GM19468 (cell line): ENCODE measurements around the gene CFAP410.
"Not testable (repeated sequence)": the region's sequence is repeated elsewhere in the genome, so short reads cannot be mapped to it uniquely, and the experiment has no call there.

Source experiments
- ATAC-seq: cut with Tn5 transposase; IDR thresholded peaks from one replicate; pipeline ENCODE4 v1.9.1; 2021; ENCODE audit warnings: mild to moderate bottlenecking, moderate library complexity, moderate number of reproducible peaks; ENCODE audit not compliant: unreplicated experiment; ENCODE audit errors: extremely low read depth

CFAP410 gene

GRCh38 chr21:44352253-44352860 is 13.2 kb upstream of the CFAP410 start:
- no peak for ATAC-seq

DNA sequence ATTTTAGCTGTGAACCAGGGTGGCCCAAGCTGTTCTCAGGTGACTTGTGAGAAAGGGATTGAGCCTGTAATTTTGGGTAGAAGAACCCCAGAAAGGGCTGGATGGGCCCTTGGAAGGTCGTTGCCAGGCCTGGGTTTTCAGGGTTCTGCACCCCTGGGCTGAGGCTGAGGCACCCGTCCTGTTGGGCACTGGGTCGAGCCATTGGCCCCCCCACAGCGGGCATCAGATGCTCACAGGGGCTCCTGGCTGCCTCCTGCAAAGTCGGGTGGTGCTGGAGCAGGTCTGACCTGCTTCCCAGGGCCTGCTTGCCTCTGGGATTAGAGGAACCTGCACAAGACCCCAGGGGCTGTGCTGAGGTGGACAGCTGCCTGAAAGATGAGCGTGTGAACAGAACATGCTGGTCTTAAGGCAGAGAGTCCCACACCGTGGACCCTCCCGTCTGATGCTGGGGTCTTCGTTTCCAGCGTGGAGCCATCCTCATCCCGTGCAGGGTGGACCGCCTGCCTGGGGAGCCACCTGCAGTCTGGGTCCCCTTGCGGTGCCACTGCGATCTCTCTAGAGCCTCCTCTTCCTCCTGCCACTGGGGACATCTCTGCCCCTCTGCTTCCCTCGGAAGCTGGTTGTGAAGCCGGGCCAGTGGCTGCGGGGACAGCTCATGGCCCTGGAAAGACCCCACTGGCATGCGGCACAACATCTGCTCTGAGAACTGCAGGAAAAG is 12.5 kb upstream of the CFAP410 start:
- ATAC-seq = no peak

DNA sequence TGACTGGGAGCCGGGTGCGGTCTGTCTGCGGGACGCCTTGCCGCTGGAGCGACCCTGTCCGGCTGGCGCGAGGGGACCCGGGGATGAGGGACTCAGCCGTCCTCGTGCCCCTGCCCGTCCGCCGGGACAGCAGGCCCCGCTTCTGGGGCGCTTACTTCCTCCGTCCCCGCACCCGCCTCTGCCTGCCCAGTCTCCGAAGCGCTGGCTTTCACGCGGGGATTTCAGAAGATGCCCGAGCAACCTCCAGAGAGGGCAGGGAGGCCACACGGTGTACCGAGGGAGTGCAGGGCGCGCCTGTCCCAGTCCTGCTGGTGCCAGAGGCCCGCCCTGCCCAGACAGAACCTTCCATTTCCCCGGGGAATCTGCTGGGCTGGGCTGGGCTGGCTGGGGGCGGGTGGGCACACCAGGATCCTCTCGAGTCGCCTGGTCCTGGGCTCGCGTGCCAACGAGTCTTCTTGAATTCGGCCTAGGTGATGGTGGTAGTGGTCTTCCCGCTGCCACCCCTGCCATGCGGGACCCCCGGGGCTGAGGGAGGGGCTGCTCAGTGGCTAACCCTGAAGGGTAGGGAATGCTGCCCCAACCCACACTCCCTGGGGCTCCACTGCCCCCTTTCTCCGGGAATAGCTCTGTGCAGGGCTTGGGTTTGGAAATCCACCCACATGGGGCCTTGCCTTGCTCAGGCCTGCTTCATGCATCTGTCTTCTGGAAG is 11.7 kb upstream of the CFAP410 start:
- ATAC-seq = no peak

DNA sequence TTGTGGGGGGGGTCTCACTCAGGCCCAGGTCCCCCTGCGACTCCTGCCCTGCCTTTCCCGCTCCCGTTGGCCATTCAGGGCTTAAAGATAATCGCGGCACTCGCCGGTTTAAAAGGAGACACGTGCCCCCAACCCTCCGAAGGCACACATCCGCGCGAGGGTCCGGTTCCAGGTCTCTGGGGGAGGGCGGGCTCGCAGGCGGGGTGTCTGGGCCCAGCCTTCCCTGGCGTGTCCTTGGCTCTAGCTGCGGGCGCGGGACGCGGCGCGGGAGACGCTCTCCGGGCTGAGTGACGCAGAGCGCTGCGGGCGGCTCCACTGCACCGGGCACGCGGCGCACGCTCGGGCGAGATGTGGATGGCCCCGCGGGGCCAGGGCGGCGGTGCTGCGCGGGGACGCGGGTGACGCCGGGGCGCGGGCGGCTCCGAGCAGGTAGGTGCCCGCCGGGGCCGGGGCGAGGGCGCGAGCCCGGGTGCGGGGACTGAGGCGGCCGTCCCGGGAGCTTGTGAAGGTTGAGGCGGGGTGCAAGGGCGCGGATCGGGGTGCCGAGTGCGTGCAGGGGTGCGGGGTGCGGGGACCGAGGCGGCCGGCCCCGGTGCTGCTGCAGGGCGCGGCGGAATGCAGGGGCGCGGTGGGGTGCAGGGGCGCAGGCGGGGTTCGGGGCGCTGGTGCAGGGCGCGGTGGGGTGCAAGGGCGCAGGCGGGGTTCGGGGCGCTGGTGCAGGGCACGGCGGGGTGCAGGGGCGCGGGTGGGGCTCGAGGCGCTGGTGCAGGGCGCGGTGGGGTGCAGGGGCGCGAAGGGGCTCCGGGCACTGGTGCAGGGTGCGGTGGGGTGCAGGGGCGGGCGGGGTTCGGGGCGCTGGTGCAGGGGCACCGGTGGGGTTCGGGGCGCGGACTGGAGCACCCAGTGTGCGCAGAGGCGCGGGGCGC is 10.9 kb upstream of the CFAP410 start:
- ATAC-seq = no peak

DNA sequence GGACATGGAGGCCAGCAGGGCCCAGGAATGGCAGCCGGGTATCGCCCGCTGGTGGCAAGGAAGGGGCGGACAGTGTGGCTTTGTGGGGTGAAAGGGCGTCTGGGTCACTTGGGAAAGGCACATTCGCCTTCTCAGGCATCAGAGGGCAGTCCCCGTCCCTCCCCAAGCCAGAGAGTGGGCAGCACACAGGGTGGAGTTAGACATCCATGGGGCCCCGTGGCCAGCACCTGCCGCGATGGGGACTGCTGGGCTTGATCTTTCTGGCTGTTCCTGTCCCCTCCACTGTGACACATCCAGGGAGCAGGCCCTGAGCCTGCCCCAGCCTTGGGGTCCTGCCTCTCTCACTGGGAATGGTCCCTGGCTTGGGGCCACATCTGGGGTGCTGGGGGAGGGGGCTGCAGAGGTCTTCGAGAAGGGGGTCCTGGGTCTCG is 10.2 kb upstream of the CFAP410 start:
- ATAC-seq = no peak

GRCh38 chr21:44348861-44349260 is 9.7 kb upstream of the CFAP410 start:
- no peak for ATAC-seq

DNA sequence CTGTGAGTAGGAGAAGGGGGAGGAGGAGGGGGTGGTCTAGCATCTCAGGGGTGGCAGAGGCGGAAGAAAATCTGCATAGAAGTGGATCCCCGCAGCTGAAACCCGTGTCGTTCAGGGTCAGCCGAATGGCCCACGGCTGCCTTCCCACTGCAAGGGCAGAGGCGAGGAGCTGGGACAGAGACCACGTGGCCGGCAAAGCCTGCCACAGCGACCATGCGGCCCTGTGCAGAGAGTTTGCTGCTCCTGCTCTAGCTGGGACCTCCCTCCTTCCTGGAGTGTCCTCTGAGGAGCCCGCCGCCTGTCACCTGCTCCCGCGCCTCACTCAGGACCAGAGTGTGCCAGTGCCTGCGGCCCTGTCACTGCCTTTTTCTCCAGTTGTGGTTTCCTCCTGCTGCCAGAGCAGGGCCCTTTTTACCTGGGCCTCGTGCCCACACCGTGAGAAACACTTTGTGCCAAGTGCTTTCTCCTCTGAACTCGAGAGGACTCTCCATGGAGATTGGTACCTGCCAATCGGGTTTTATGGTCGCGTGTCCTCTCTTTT is 8.8 kb upstream of the CFAP410 start:
- no peak for ATAC-seq

GRCh38 chr21:44345495-44345894 is 6.3 kb upstream of the CFAP410 start:
- ATAC-seq = no peak

GRCh38 chr21:44344541-44345183 is 5.5 kb upstream of the CFAP410 start:
- ATAC-seq = no peak

GRCh38 chr21:44342981-44343380 is 3.8 kb upstream of the CFAP410 start:
- ATAC-seq = not testable (repeated sequence)

GRCh38 chr21:44341726-44342458 is 2.7 kb upstream of the CFAP410 start:
- not testable (repeated sequence) for ATAC-seq

DNA sequence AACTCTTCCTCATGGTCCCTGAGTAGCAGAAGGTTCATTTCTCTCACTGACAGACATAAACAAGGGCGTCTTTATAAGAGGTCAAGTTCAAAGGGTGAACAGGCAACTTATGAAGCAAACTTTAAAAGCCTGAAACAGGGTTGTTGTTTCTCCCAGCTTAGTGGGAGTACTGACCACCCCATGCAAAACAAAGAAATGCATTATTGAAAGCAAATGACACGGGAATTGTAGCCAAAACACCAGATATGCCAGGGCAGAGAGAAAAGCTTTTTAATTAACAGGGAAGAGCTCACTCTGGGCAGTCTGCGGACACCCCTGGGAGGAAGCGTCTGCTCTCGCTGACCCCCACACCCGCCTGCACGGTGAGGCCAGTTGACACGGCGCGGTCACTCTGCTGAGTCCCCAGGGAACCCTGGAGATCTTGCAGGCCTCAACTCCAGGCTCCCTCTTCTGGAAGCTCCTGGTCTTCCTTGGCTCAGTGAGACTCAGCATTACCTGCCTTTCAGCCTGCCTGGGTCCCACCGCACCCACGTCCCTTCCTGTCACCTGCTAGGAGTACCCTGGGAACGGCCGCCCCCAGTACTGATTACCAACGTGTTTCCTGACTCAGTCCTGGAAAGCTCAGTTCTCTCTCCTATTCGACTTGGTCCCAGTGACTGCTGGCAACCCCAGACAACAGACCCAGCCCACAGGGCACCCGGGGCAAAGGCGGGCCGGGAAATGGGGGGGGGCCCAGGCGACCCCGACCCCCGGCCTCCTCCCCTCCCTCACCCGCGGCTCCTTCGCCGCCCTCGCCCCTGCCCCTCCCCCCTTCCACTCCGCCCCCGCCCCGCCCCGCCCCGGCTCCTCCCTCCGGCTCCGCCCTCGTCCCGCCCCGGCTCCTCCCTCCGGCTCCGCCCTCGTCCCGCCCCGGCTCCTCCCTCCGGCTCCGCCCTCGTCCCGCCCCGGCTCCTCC is 972 bp downstream of the CFAP410 start:
- no peak for ATAC-seq

- no peak for ATAC-seq
Measured at GRCh38 chr21:44337449-44337848, 1.7 kb downstream of the CFAP410 start.

DNA sequence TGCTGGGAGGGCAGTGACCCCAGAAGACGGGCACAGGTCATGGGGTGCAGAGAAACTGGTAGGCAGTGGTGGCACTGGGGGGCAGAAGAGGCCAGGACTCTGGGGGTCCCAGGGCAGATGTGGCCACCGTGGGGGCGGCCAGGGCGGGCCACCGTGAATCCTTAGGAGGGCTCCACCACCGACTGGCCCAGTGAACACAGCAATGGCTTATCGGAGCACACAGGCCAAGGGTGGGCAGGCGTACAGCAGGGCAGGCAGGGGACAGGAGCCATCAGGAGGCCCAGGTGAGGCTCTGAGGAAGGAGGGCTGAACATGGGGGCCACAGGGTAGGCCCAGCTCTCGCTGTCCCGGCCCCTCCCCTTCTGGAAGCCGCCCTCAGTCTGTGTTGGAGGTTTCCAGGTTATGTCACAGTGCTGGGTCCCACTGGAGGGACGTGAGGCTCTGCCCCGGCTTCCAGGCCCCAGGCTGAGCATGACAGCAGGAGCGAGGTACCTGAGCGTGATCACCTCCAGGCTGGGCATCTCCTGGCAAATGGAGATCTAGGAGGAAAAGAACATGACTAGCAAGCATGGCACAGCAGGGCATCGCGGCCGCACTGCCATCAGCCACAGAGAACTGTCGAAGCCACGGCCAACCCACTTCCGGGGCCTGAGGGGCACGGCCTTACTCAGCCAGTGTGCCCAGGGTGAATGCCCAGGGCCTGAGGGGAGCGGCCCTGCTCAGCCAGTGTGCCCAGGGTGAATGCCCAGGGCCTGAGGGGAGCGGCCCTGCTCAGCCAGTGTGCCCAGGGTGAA is 3.7 kb downstream of the CFAP410 start:
- no peak for ATAC-seq

GRCh38 chr21:44334329-44335030 is 4.7 kb downstream of the CFAP410 start:
- ATAC-seq = no peak

GRCh38 chr21:44333509-44334328 is 5.5 kb downstream of the CFAP410 start:
- no peak for ATAC-seq
